Measurements from ENCODE around the gene CMTM8.

CMTM8 gene

GRCh38 chr3:32305361-32305876 is 66.9 kb downstream of the CMTM8 start:
- Histone ChIP-seq H3K9me3 (replicated peaks in 1 of 2; ENCODE audit: control insufficient read depth in 2 of 2, insufficient read depth in 1 of 2, low read depth in 1 of 2, low read length in 2 of 2) (no peaks in the 10 kb centered on the region), H2BK12ac (ENCODE audit: low read length) (no peak overlapping the region), H3K79me1 (ENCODE audit: low read depth, low read length) (no peaks in the 10 kb centered on the region), H3K4me3 (ENCODE audit: low read length in 2 of 2) (no peak overlapping the region), H3K36me3 (replicated peaks in 1 of 2; ENCODE audit: control insufficient read depth in 2 of 2, insufficient read depth in 2 of 2, low read length in 2 of 2) (no peaks in the 10 kb centered on the region), H3K18ac (ENCODE audit: low read length) (no peak overlapping the region), H2BK120ac (ENCODE audit: low read depth, low read length) (no peak overlapping the region), H2BK15ac (ENCODE audit: low read length) (no peak overlapping the region), H4K8ac (ENCODE audit: low read depth, low read length) (no peak overlapping the region), H3K14ac (ENCODE audit: low read length) (no peak overlapping the region), H3K9ac (ENCODE audit: low read depth, low read length, poor library complexity) (no peak overlapping the region), H2AK5ac (ENCODE audit: low read depth, low read length) (no peak overlapping the region), H3K4me2 (ENCODE audit: insufficient read depth, low read length, poor library complexity, severe bottlenecking) (no peak overlapping the region), H3K4me1 (ENCODE audit: control insufficient read depth in 2 of 2, insufficient read depth in 1 of 2, low read depth in 1 of 2, low read length in 2 of 2) (peaks cover 0 to 12% of the 10 kb centered on the region in 2 donors), H2BK5ac (ENCODE audit: low read length) (no peak overlapping the region), H3K27me3 (ENCODE audit: control insufficient read depth in 3 of 3, insufficient read depth in 3 of 3, low read depth in 1 of 3, low read length in 3 of 3) (no peaks in the 10 kb centered on the region), H4K91ac (ENCODE audit: low read depth, low read length, poor library complexity) (no peak overlapping the region), H3K27ac (replicated peaks; ENCODE audit: low read length) (no peak overlapping the region), H2AFZ (ENCODE audit: low read length) (no peak overlapping the region), H3K23ac (ENCODE audit: low read depth, low read length, poor library complexity) (no peak overlapping the region), H3K4ac (ENCODE audit: low read length) (no peak overlapping the region)
- no CpG with 5 or more reads among the region's 2 CpGs for WGBS, 2 donors (ENCODE audit: extremely low coverage in 2 of 2, insufficient read length in 2 of 2, insufficient replicate concordance in 1 of 2)
- no peak for DNase-seq (ENCODE audit: low spot score)

- no peak for DNase-seq (ENCODE audit: low spot score)
- Histone ChIP-seq H3K4me3 (ENCODE audit: low read length in 2 of 2) (no peak overlapping the region), H3K4me1 (ENCODE audit: control insufficient read depth in 2 of 2, insufficient read depth in 1 of 2, low read depth in 1 of 2, low read length in 2 of 2) (peaks cover 0 to 12% of the 10 kb centered on the region in 2 donors), H3K9me3 (replicated peaks in 1 of 2; ENCODE audit: control insufficient read depth in 2 of 2, insufficient read depth in 1 of 2, low read depth in 1 of 2, low read length in 2 of 2) (no peaks in the 10 kb centered on the region), H2BK15ac (ENCODE audit: low read length) (no peak overlapping the region), H3K9ac (ENCODE audit: low read depth, low read length, poor library complexity) (no peak overlapping the region), H2AK5ac (ENCODE audit: low read depth, low read length) (no peak overlapping the region), H3K79me1 (ENCODE audit: low read depth, low read length) (no peaks in the 10 kb centered on the region), H3K14ac (ENCODE audit: low read length) (no peak overlapping the region), H3K27ac (replicated peaks; ENCODE audit: low read length) (no peak overlapping the region), H3K36me3 (replicated peaks in 1 of 2; ENCODE audit: control insufficient read depth in 2 of 2, insufficient read depth in 2 of 2, low read length in 2 of 2) (no peaks in the 10 kb centered on the region), H2AFZ (ENCODE audit: low read length) (no peak overlapping the region), H4K91ac (ENCODE audit: low read depth, low read length, poor library complexity) (no peak overlapping the region), H2BK5ac (ENCODE audit: low read length) (no peak overlapping the region), H3K18ac (ENCODE audit: low read length) (no peak overlapping the region), H3K23ac (ENCODE audit: low read depth, low read length, poor library complexity) (no peak overlapping the region), H3K4ac (ENCODE audit: low read length) (no peak overlapping the region), H3K4me2 (ENCODE audit: insufficient read depth, low read length, poor library complexity, severe bottlenecking) (no peak overlapping the region), H3K27me3 (ENCODE audit: control insufficient read depth in 3 of 3, insufficient read depth in 3 of 3, low read depth in 1 of 3, low read length in 3 of 3) (no peaks in the 10 kb centered on the region), H2BK12ac (ENCODE audit: low read length) (no peak overlapping the region), H4K8ac (ENCODE audit: low read depth, low read length) (no peak overlapping the region), H2BK120ac (ENCODE audit: low read depth, low read length) (no peak overlapping the region)
- no CpG with 5 or more reads among the region's 3 CpGs for WGBS, 2 donors (ENCODE audit: extremely low coverage in 2 of 2, insufficient read length in 2 of 2, insufficient replicate concordance in 1 of 2)
Measured at GRCh38 chr3:32306072-32306471, 67.6 kb downstream of the CMTM8 start.

- Histone ChIP-seq H2BK120ac (ENCODE audit: low read depth, low read length) (no peak overlapping the region), H3K18ac (ENCODE audit: low read length) (no peak overlapping the region), H3K4me3 (ENCODE audit: low read length in 2 of 2) (no peak overlapping the region), H2BK12ac (ENCODE audit: low read length) (no peak overlapping the region), H3K4ac (ENCODE audit: low read length) (no peak overlapping the region), H3K4me2 (ENCODE audit: insufficient read depth, low read length, poor library complexity, severe bottlenecking) (no peak overlapping the region), H2BK15ac (ENCODE audit: low read length) (no peak overlapping the region), H3K27me3 (ENCODE audit: control insufficient read depth in 3 of 3, insufficient read depth in 3 of 3, low read depth in 1 of 3, low read length in 3 of 3) (no peaks in the 10 kb centered on the region), H3K9ac (ENCODE audit: low read depth, low read length, poor library complexity) (no peak overlapping the region), H3K79me1 (ENCODE audit: low read depth, low read length) (no peaks in the 10 kb centered on the region), H4K91ac (ENCODE audit: low read depth, low read length, poor library complexity) (no peak overlapping the region), H3K14ac (ENCODE audit: low read length) (no peak overlapping the region), H3K4me1 (ENCODE audit: control insufficient read depth in 2 of 2, insufficient read depth in 1 of 2, low read depth in 1 of 2, low read length in 2 of 2) (peaks cover 0 to 11% of the 10 kb centered on the region in 2 donors), H3K9me3 (replicated peaks in 1 of 2; ENCODE audit: control insufficient read depth in 2 of 2, insufficient read depth in 1 of 2, low read depth in 1 of 2, low read length in 2 of 2) (no peaks in the 10 kb centered on the region), H2BK5ac (ENCODE audit: low read length) (no peak overlapping the region), H4K8ac (ENCODE audit: low read depth, low read length) (no peak overlapping the region), H2AK5ac (ENCODE audit: low read depth, low read length) (no peak overlapping the region), H2AFZ (ENCODE audit: low read length) (no peak overlapping the region), H3K36me3 (replicated peaks in 1 of 2; ENCODE audit: control insufficient read depth in 2 of 2, insufficient read depth in 2 of 2, low read length in 2 of 2) (no peaks in the 10 kb centered on the region), H3K27ac (replicated peaks; ENCODE audit: low read length) (no peak overlapping the region), H3K23ac (ENCODE audit: low read depth, low read length, poor library complexity) (no peak overlapping the region)
- no peak for DNase-seq (ENCODE audit: low spot score)
- WGBS, 2 donors (ENCODE audit: extremely low coverage in 2 of 2, insufficient read length in 2 of 2, insufficient replicate concordance in 1 of 2) = no CpG with 5 or more reads among the region's 3 CpGs
Measured at GRCh38 chr3:32307591-32307990, 69.1 kb downstream of the CMTM8 start.

- Histone ChIP-seq H3K14ac (ENCODE audit: low read length) (no peak overlapping the region), H3K9ac (ENCODE audit: low read depth, low read length, poor library complexity) (no peak overlapping the region), H3K36me3 (replicated peaks in 1 of 2; ENCODE audit: control insufficient read depth in 2 of 2, insufficient read depth in 2 of 2, low read length in 2 of 2) (no peaks in the 10 kb centered on the region), H2AK5ac (ENCODE audit: low read depth, low read length) (no peak overlapping the region), H3K4me1 (ENCODE audit: control insufficient read depth in 2 of 2, insufficient read depth in 1 of 2, low read depth in 1 of 2, low read length in 2 of 2) (peaks cover 0 to 8% of the 10 kb centered on the region in 2 donors), H3K4ac (ENCODE audit: low read length) (no peak overlapping the region), H2BK5ac (ENCODE audit: low read length) (no peak overlapping the region), H3K9me3 (replicated peaks in 1 of 2; ENCODE audit: control insufficient read depth in 2 of 2, insufficient read depth in 1 of 2, low read depth in 1 of 2, low read length in 2 of 2) (no peaks in the 10 kb centered on the region), H3K4me2 (ENCODE audit: insufficient read depth, low read length, poor library complexity, severe bottlenecking) (no peak overlapping the region), H2BK120ac (ENCODE audit: low read depth, low read length) (no peak overlapping the region), H3K4me3 (ENCODE audit: low read length in 2 of 2) (no peak overlapping the region), H3K27me3 (ENCODE audit: control insufficient read depth in 3 of 3, insufficient read depth in 3 of 3, low read depth in 1 of 3, low read length in 3 of 3) (no peaks in the 10 kb centered on the region), H2BK15ac (ENCODE audit: low read length) (no peak overlapping the region), H3K18ac (ENCODE audit: low read length) (no peak overlapping the region), H3K27ac (replicated peaks; ENCODE audit: low read length) (no peak overlapping the region), H2AFZ (ENCODE audit: low read length) (no peak overlapping the region), H4K91ac (ENCODE audit: low read depth, low read length, poor library complexity) (no peak overlapping the region), H3K79me1 (ENCODE audit: low read depth, low read length) (no peaks in the 10 kb centered on the region), H3K23ac (ENCODE audit: low read depth, low read length, poor library complexity) (no peak overlapping the region), H4K8ac (ENCODE audit: low read depth, low read length) (no peak overlapping the region), H2BK12ac (ENCODE audit: low read length) (no peak overlapping the region)
- no CpG with 5 or more reads among the region's 4 CpGs for WGBS, 2 donors (ENCODE audit: extremely low coverage in 2 of 2, insufficient read length in 2 of 2, insufficient replicate concordance in 1 of 2)
- no peak for DNase-seq (ENCODE audit: low spot score)
Measured at GRCh38 chr3:32308378-32308777, 69.9 kb downstream of the CMTM8 start.
